ENCODE measurements around the gene RALGDS.

Gene RALGDS

GRCh38 chr9:133051966-133052539 is 69.0 kb downstream of the RALGDS start:
- DNase-seq (ENCODE audit: low read depth in 3 of 3): no peak

GRCh38 chr9:133051281-133051900 is 69.6 kb downstream of the RALGDS start:
- no peak for DNase-seq (ENCODE audit: low read depth in 3 of 3)

GRCh38 chr9:133050781-133051180 is 70.3 kb downstream of the RALGDS start:
- DNase-seq (ENCODE audit: low read depth in 3 of 3): no peak

- no peak for DNase-seq (ENCODE audit: low read depth in 3 of 3)
Measured at GRCh38 chr9:133050142-133050541, 70.9 kb downstream of the RALGDS start.

GRCh38 chr9:133049043-133049442 is 72.0 kb downstream of the RALGDS start:
- no peak for DNase-seq (ENCODE audit: low read depth in 3 of 3)

- DNase-seq (ENCODE audit: low read depth in 3 of 3): no peak
Measured at GRCh38 chr9:133048595-133048994, 72.4 kb downstream of the RALGDS start.

Measured in stimulated activated CD4-positive, alpha-beta T cell treated with anti-CD3 and anti-CD28 coated beads, TNF-alpha, amount 100 ng/mL, for 4 hours (primary cell).